ENCODE data around the gene CACNB1.
A peak's percentile ranks its signal among the peaks of the same experiment; 100 is the strongest.

Gene CACNB1

DNA sequence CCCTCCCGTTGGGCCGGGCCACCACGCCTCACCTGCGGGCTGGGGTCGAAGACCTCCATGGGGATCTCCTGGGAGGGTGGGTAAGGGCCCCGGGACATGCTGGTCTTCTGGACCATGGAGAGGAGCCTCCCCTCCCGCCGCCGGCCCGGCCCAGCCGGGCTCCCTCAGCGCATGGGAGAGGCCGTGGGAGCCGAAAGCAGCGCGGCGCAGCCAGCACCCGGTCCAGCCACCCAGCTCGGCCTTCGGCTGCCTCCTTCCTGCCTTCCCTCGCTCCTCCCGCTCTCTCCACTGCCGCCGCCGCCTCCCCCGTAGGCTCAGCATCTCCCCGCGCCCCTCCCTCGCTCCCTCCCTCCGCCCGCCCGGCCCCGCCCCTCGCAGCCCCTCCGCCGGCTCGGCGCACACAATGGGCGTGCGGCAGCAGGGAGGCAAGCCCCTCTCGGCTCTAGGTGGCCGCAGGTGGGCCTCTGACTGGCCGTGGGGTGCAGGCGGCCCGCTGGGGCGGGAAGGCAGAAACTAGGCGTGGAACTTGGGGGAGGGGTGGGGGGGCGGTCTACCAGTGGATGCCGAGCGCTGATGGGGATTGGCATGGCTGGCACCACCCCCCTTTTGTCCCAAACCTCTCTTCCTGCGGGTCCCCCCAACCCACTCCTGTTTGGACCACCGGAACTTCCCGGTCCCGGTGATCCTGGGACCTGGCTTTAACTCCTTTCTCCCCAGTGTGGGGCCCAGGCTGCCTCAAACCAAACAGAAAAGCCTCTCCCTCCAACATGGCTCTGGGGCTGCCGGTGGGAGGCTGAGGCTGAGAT lies at the start of gene CACNB1:
CACNB1 (minus strand) TSS at position 290 of the 806 bp plus-strand sequence; CDS start at position 116, 174 bp downstream.
- DNase-seq (ENCODE audit: low spot score) = peak; percentile 66

DNA sequence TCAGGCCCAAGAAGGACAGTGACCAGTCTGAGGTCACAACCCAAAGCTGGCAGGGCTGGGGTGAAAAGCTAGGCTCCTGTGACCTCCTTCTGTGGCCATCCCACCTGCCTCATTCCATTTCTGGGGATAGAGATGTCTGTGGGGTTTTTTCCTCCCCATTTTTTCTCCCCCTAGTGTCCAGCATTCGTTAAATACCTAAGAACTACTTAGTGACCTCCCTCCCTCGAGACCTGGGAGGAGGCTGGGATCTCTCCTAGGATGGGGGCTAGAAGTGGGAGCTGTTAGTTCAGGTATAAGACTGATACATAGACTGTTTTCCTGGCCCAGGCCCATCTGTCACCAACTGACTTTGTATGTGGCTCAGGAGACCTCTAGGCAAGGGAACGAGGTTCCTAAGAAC lies 48.8 kb upstream of the CACNB1 start:
- no peak for DNase-seq (ENCODE audit: low spot score)

DNA sequence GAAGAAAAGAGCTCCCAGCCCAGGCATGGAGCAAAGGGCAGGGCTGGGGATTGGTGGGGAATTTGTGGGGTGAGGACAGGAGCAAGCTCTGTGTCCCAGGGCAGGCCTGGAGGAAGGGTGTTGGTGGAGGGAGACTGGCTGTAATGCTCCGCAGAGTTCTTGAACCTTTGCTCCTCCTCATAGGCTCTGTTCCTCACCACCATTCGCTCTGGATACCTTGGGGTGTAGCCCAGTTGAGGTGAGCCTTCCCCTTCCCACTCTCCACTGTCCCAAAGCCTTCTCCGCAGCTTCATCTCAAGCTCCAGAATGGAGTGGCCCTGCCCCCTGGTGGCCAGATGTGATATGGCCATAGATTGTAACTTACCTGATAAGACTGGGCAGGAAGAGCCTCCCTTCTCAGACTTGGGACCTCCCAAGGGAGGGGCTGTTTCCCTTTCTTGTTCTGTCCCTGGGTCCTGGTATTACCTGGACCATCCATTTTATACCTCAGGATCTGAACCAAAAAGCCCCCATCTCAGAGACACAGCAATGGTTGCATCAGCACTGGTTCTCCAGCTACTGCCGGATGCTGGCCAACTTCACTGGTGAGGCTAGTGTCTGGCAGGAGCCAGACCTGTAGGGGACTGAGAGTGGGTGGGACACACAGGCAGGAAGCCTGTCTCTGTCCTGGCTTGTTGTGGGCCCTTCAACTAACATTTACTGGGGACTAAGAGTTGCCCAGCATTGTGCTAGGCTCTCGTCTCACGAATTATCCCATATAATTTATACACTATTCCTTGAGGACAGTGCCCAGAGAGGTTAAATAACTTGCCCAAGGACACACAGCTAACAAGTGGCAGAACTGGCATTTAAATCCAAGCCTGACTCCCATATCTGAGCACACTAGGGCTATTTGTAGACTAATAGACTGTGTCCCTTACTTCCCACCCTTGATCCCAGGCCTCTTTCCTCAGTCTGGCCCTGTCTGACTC lies 47.4 kb upstream of the CACNB1 start:
- DNase-seq (ENCODE audit: low spot score) = peak; percentile 83

DNA sequence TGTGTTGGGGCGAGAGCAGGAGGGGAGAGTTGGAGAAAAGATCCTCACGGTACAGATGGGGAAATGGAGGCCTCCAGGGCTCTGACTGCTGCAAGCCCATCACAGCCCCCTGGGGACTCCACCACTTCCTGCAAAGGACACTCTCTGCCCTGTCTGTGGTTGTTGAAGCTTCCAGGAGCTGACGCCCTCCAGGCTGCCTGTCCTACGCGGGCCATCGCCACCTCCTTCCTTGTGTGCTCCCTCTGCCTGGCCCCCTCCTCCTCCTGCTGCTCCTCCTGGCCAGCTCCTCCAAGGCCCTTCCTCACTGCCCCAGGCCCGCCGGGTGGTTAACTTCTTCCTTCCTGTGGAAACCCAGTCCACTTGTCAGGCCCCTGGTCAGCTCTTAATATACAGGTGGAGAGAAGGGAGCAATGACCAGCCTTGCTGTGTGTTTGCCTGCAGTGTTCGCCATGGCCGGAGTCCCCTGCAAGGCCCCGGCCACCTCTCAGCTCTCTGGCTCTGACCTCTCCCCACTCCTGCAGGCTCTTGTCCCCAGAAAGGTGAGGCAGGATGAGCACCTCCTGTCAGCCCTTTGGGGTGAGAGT lies 46.6 kb upstream of the CACNB1 start:
- no peak for DNase-seq (ENCODE audit: low spot score)

DNA sequence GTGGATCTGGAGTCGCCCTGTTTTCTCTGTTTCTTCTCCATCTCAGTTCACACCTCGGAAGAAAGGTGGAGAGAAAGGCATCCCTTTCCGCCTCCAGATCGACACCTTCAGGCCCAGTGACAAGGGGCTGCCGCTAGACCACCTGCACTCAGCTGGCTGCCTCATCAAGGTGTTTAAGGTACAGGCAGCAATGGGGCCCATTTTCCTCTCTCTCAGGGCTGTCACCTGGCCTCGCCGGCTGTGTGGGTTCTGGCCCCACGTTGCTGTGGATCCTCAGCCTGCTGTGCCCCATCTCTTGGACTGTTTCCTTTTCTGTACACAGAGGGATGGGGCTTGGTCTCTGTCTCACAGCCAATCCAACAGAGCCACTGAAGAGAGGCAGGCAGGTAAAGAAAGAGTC lies 45.7 kb upstream of the CACNB1 start:
- DNase-seq (ENCODE audit: low spot score) = no peak

DNA sequence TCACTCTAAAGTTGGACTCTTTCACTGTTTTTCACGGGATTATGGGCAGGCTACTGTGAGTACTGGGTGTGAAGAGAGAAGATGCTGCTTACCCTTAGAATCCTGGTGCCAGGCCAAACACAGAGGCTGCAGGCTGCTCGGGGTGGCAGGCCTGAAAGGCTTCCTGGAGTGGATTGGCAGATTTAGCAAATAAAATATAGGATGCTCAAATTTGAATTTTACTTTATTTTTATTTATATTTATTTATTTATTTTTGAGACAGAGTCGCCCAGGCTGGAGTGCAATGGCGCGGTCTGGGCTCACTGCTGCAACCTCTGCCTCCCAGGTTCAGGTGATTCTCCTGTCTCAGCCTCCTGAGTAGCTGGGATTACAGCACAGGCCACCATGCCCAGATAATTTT lies 43.2 kb upstream of the CACNB1 start:
- DNase-seq (ENCODE audit: low spot score) = no peak

DNA sequence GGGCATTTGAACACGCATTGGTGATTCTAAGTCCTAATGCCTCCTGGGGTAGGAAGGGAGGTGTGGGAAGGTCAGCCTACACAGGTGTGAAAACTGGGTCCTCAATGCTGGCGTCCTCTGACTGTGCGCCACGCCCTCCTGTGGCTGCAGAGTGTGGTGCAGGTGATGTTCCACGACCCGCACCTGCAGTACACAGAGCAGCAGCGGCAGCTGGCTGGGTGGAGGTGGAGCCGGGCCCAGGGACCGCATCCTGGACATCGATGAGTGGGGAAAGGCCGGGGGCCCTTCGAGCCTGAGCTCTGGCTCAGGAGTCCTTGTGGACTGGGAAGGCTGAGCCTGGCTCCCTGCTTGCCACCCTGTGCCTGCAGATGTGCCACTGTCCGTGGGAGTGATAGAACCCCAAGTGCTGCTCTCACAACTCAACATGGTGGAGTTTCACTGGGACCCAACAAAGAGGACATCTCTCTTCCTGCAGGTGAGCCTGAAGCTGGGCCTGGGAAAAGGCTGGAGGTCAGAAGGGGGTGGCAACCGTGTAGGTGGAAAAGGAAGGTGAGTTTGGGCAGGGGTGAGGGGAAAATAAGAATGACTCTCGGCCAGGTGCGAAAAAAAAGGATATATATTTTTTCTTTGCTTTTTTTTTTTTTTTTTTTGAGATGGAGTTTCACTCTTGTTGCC lies 42.3 kb upstream of the CACNB1 start:
- peak; percentile 64 for DNase-seq (ENCODE audit: low spot score)

DNA sequence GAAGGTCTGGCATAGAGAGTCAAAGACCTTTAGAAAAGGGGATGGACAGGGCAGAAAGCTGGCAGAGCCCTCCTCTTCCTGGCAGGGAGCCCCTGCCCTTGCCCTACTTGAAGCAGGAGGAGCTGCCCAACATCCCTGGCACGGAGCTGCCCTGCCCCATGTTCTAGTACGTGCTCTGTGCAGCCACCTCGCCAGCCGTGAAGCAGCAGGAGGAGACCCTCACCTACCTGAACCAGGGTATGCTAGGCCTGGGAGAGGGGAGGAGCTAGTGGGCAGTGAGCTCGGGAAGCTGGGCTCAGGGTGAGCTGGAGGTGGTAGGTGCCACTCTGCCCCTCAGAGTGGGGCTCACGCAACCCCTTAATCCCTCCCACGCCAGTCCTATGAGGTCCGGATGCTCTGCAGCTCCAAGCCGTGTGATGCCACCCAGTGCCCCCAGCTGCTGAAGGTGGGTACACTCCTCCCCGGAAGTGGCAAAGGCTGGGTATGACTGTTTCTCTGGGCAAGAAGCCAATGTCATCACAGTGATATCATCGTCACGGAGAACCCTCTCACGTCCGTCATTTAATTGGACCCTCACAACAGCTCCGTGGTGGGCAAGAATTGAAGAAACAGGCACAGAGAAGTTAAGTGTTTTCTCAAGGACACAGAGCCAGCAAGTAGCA lies 41.0 kb upstream of the CACNB1 start:
- peak; percentile 90 for DNase-seq (ENCODE audit: low spot score)

DNA sequence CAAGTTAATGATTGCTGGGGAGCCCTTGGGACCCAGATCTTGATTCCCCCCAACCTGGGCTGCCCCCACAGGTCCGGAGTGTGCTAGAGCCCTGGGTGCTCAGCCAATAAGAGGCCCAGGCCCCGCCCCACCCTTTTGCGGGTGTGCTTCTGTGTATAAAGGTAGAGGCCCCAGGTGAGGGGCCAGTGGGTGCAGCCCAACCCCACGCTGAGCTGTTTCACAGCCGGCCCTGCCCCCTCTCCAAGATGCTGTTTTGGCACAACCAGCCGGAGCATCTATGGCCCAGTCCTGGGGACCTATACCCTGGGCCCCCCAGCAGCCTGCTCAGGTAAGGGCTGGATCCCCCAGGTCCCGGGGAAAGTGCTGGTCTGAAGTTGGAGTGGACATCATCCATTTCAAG lies 40.1 kb upstream of the CACNB1 start:
- DNase-seq (ENCODE audit: low spot score) = no peak

DNA sequence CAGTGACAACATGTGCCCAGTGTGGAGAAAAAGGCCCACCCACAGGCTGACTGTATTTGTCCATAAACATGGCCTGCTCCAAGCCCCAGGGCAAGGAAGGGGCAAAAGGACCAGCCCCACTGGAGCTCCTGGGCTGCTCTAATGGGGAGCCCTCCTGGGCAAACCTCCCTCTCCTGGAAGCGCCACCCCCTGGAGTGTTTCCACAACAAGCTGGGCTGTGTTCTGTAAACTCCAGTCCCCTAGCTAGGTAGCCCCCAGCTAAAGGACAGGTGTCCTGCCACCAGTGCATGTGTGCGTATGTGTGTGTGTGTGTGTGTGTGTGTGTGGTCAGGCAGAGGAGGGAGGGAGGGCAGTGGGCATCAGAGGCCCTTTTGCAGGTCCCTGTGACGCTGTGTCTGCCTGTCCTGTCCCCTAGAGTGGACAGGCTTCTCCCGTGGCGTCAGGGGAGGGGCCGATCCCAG lies 39.5 kb upstream of the CACNB1 start:
- DNase-seq (ENCODE audit: low spot score) = no peak

DNA sequence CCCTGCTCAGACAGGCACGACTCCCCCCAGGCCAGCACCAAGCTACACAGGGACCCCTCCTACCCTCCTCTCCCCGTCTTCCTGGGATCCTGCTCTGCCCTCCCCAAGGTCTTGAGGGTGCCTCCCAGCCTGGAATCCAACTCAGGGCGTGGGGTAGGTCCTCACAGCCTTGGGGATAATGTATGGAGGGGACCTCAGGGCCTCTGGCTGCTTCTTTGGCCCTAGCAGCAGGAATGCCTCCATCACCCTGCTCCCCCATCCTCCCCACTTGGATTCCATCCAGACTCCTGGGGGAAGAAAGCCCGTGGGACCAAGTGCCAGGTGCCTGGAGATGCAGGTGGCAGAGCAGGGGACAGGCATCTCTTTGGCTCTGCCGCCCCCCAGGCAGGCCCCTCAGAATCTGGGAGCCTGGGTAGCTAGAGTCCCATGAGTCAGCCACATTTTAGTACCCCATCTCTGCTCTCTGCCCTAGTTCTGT lies 39.0 kb upstream of the CACNB1 start:
- DNase-seq (ENCODE audit: low spot score) = no peak

DNA sequence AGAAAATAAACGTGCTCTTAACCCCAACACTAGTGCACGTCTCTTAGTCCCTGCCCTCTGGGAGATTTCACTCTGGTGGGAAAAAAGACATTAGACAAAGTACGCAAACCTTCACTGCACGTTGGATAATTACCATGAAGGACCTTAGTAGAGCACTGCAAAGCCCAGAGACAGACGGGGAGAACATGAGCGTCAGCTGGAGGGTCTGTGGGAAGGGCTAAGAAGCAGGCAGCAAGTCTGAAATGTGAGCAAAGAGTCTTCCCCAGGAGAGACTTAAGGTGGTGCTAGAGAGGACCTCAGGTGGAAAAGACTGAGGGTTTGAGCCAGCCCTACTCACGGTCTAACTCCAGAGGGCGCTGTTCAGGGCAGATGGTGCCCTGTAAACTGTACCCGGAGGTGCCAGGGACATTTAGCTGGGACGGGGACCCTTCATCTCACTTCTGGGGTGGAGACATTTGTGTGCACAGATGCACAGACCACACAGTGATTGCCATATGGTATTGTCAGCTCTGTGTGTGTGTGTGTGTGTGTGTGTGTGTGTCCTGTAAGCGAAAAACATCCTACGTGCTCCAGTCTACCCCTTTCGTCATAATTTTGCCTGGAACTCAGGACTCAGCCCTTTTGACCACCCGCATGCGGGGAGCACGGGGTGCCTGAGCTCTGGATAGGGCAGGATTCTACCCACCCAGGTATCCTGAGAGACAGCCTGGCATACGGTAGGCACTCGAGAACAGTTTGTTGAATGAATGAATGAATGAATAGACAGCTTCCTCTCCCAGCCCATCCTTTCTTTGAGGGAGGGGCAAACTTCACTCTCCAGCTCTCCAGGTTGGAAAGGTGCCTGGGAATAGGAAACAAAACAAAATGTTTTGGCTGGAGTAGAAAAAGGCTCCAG lies 38.3 kb upstream of the CACNB1 start:
- DNase-seq (ENCODE audit: low spot score) = peak; percentile 50

DNA sequence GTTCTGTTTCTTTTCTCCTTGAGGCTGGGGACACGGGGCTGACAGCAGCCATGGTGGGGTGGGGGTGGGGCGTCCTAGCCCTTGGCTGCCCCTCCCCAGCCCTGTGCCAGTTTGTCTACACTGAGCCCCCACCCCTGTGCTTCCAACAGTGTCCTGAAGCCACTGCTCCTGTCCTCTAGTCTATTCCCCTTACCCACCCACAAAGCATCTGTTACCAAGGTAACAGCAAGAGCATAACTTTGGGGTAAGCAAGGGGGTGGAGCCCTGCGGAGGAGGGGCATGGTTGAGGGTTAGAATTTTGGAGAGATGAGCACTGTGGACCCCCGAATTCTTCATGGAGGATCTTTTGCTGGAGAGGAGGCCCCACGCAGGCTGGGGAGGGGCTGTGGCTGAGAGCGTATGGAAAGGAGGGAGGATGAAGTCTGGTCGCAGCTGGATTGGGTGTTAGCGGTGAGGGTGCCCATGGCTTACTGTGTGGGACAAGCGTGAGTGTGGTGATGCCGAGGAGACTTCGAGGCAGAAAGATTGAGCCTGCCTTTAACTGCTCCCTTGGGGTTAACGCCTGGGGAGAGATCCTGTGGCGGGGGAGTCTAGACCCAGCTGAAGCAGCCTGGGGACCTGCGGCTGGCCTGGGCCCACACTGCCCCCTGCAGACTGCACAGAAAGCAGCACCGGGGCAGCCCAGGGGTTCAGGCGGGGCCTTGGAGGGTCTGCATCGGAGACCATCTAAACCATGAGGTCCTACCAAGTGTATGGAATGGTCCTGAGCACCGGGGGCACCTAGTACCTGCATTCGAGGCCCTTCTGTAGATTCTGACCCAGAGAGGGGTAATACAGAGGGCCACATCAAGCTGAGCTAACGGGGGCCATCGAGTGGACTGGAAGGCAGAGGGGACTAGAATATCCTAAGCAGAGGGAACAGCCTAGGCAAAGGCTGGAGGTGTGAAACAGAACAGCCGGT lies 34.4 kb upstream of the CACNB1 start:
- peak; percentile 51 for DNase-seq (ENCODE audit: low spot score)

DNA sequence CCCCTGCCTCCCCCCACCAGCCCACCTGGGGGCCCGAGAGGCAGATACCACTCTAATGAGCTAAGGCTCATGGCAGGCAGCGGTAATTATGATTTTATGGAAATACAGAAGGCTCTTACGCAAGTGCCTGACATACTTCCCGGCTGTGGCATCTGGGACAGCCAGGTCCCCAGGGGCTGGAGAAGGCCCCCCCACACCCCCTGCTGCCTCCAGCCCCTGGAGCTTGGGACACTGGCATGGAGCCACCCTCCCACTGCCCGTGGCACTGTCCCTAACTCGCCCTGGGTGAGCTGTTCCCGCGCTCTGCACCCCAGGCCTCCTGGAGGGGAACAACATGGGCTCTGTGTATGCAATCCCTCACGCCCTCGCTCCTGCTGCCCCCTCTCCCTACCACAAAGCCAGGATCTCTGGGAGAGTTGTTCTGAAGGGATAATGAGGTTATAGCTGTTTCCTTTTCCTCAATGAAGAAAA lies 33.7 kb upstream of the CACNB1 start:
- DNase-seq (ENCODE audit: low spot score) = no peak

DNA sequence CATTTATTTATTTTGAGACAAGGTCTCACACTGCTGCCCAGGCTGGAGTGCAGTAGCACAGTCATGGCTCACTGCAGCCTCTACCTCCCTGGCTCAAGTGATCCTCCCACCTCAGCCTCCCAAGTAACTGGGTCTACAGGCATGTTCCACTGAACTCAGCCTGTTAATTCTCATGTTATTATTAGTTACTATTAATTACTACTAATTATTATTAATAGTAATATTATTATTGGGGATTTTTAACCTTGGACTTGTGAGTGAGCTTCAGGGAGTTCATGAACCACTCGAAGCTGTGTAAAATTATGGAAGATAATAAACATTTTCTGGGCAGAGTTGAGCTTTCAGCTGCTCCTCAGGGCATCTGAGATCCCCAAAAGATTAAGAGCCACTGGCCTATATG lies 32.9 kb upstream of the CACNB1 start:
- DNase-seq (ENCODE audit: low spot score) = no peak

DNA sequence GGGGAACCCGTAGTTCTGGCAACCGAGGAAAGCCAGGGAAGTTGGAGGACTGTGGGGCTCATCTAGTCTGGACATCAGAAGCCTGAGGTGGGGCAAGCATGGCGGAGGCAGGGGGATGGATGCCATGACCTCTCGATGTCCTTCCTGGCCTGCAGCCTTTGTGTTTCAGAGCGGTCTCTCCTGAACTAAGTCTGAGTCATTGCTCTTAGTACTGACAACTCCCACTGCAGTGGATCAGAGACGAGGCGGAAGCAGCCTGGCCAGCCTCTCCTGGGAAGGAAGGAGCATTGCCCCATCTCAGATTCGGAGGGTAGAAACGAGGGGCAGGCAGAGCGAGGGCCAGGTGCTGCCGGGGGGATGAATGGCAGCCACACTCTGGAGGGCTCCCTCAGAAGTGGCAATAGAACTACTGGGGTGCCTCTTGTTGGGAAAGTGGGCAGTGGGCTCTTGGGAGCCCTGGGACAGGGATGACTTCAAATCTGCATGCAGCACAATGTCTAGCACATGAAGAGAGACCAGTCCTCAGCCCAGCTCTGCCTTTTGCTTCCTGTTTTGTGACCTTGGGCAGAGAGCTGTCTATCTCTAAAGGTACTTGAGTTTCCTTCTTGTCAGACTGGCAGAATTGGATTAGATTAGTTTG lies 31.9 kb upstream of the CACNB1 start:
- no peak for DNase-seq (ENCODE audit: low spot score)

DNA sequence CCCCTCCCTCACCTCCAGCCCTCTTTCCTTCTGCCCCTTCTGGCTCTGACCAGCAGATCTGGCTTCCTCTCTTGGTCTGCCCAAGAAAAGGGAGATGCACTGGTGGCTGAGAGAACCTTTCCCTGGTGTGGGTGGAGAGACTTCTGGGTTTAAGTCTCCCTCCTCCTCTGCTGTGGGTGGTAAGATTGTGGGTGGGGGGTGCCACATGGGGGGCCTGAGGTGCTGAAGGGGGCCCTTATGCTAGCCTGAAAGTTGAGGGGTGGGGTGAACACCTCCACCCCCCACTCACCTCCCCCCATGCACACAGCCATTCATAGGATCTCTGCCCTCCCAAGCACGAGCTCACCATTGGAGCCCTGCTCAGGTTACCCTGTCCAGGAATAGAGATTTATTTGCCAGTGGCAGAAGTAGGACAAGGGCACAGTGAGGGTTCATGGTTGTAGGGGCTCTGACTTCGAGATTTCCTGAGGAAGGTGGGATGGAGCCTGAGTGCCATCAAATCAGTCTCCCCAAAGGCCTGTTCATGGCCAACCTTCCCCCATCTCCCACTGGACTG lies 30.0 kb upstream of the CACNB1 start:
- no peak for DNase-seq (ENCODE audit: low spot score)

Data from CD4-positive, alpha-beta T cell treated with Interleukin-6 at 100 ng/mL for 8 hours (primary cell).